Erythroblast (primary cell): ENCODE measurements around the gene GNB4.

Experiments
- GATA1 ChIP-seq: IDR thresholded peaks from 2 replicates; pipeline ENCODE4 v1.6.1; 2011; ENCODE audit warnings: low read depth, mild to moderate bottlenecking, control low read depth, low read length, moderate library complexity
- POLR2A ChIP-seq: IDR thresholded peaks from 2 replicates; pipeline ENCODE4 v1.6.1; 2011; ENCODE audit warnings: mild to moderate bottlenecking, low read length

- no peak for TF ChIP-seq POLR2A
- TF ChIP-seq GATA1, result no peak
Measured at GRCh38 chr3:179449636-179450035, 1.6 kb downstream of the GNB4 start.
